Measurements from ENCODE around the gene KLHL41.
"Not testable (repeated sequence)": the region's sequence is repeated elsewhere in the genome, so short reads cannot be mapped to it uniquely, and the experiment has no call there.

- not testable (repeated sequence) for TF ChIP-seq CTCF (IDR thresholded peaks at IDR 0.05 in 2 of 3, conservative IDR thresholded peaks at IDR 0.05 in 1 of 3; ENCODE audit: control insufficient read depth in 2 of 3, extremely low read depth in 1 of 3, insufficient read depth in 1 of 3, low read depth in 3 of 3, low read length in 3 of 3); RAD21 (IDR thresholded peaks at IDR 0.05; ENCODE audit: insufficient read depth, low read depth, low read length); CREM (IDR thresholded peaks at IDR 0.05; ENCODE audit: low read depth)
These were observed 30.0 kb downstream of the KLHL41 start for GRCh38 chr2:169539460-169539859.

All from GM12878 (cell line).